IPS-NIHi7 (cell line): Measurements from ENCODE around the gene SLC6A17.

Source experiments
- DNase-seq: peaks from one replicate; pipeline ENCODE4 v3.0.0; 2012; ENCODE audit warnings: mixed read lengths; ENCODE audit errors: extremely low spot score

The SLC6A17 gene

DNA sequence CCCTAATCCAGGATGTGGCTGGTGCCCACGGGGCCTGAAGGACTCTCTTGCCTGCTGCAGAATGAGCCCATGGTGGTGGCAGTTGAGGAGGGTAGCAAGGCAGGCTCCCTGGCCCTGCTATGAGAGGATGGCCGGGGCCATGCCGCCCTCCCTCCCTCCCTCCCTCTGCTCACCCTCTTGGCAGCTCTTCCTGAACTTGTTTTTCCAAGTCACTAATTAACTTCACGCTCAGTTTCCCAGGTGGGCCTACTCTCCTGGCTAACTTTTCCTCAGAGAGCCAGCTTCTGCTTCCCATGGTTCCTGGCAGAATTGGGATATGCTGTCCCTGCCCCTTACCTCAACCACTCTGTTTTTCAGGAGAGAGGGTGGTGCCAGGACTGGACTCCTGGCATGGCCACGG is 70.0 kb downstream of the SLC6A17 start:
- no peak for DNase-seq

DNA sequence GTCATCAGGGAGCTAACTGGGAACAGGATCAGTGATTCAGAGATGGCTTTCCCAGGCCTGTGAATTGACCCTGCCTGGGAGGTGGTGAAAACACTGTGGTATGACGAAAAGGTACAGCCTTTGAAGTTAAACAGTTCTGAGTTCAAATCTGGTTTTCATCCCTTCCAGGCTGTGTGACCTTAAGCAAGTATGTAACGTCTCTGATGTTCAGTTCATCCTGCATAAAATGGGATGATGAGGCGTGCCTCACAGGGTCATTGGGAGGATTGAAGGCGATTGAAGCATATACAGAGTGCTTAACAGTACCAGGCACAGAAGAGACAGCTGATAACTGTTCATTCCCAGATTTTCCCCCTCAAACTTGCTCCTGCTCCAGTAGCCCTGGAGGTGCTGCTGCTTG is 70.8 kb downstream of the SLC6A17 start:
- DNase-seq = no peak

DNA sequence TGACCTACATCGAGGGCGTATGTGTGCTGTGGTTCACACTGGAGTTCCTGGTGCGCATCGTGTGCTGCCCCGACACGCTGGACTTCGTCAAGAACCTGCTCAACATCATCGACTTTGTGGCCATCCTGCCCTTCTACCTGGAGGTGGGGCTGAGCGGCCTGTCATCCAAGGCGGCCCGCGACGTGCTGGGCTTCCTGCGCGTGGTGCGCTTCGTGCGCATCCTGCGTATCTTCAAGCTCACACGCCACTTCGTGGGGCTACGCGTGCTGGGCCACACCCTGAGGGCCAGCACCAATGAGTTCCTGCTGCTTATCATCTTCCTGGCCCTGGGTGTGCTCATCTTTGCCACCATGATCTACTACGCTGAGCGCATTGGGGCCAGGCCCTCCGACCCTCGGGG is 72.8 kb downstream of the SLC6A17 start:
- no peak for DNase-seq

DNA sequence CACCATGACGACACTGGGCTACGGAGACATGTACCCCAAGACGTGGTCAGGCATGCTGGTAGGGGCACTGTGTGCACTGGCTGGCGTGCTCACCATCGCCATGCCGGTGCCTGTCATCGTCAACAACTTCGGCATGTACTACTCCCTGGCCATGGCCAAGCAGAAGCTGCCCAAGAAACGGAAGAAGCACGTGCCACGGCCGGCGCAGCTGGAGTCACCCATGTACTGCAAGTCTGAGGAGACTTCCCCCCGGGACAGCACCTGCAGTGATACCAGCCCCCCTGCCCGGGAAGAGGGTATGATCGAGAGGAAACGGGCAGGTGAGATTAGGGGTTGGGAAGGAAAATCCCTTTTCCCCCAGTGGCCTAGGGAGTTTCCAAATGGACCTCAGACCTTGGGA is 73.3 kb downstream of the SLC6A17 start:
- no peak for DNase-seq

DNA sequence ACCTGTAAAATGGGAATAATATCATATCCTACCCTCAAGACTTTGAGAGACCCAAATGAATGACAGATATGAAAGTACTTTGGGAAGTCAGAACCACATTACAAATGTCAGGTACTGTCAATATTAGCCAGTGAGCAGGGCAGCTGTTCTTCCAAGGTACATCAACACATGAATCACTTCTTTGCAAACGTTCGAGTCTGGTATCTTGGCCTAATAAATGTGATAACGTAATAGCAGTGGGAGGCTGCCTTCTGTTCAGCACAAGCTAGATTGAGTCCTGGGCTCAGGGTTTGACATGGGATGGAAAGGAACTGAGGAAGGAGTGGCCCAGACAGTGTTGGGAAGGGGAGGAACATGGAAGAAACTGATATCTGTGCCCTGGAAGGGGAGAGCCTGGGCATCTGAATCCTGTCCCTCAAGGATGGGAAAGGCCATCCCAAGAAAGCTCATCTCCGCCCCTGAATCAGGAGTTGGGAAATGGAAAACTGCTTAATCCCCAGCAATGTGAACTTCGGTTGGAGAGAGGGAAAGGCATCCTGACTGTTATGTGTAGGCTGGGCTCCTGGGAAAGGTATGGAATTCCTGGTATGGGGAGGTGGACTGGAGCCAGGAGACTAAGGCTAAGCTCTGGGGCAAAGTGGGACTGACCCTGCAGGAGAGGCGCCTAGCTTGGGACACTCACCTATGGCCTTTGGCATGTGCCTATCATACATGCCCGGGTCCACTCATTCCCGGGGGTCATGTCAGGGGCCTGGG is 74.1 kb downstream of the SLC6A17 start:
- no peak for DNase-seq

DNA sequence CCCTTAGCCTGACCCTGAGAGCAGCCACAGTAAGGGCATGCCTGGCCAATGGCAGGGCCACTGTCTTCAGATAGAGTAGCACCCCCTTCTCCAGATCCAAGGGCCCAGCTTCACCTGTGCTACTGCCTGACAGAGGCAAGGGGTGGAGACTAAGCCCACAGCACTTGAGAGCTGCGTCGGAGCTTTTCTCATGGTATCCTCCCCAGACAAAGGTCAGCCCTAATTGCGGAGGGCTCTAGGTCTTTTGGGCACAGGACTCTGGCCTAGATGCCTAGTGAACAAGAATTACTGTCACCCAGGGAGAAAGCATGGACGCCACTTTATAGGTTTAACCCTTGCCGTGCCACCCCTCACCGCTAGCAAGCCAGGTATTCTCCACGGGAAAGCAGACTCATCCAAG is 74.9 kb downstream of the SLC6A17 start:
- no peak for DNase-seq

DNA sequence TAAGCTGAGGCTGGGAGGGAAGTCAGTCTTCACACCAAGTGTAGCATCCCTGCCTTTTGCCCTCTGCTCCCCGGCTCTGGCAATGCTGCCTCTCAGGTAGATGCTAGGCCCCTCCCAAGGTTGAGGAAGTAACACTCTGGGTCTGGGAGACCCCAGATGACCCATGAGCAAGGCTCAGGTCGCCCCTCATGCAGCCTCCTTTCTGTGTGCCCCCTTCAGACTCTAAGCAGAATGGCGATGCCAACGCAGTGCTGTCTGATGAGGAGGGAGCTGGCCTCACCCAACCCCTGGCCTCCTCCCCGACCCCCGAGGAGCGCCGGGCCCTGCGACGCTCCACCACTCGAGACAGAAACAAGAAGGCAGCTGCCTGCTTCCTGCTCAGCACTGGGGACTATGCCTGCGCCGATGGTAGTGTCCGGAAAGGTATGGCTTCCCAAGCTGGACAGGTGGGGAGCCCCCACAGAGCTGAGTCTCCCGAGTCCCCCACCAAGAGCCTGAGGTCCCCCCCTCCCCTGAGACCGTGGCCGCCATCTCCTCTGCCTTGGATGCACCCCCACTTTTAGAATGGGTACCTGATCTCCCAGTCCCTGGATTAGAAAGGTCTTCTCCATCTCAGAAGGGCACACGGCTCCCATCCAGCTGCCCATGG is 75.6 kb downstream of the SLC6A17 start:
- DNase-seq = no peak

DNA sequence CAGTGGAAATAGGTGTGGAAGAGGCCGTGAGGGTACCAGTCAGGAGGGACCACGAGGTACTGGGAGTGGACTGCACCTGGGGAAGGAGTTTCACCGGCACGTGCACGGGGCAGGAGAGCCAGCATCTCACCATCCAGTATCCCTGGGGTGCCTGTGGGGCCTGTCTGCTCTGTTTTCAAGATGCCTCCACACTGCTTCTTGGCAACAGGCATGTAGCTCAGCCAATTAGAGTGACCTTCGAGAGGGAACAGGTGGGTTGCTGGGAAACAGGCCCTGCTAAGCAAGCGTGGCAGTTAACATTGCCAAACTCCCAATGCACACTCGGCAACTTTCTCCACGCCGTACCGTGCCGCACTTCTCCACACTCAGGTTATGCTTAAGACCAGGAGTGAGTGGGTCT is 77.5 kb downstream of the SLC6A17 start:
- no peak for DNase-seq

DNA sequence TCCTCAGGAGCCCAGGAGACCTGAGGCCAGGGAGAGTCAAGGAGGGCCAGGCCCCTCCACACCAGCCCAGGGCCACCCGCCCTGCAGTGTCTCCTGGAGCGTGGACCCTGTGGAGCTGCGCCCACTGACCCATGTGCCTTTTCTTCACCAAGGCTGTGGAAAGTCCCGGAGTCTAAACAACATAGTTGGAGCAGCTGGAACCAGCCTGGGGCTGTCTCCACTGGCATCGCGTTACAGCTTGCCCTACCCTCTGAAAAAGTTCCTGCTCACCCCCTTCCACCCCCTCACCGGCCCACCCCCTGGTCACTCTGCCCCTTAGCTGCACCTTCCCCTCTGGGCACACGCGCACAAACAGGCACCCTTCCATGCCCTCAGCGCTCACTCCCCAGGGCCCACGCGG is 78.1 kb downstream of the SLC6A17 start:
- no peak for DNase-seq

DNA sequence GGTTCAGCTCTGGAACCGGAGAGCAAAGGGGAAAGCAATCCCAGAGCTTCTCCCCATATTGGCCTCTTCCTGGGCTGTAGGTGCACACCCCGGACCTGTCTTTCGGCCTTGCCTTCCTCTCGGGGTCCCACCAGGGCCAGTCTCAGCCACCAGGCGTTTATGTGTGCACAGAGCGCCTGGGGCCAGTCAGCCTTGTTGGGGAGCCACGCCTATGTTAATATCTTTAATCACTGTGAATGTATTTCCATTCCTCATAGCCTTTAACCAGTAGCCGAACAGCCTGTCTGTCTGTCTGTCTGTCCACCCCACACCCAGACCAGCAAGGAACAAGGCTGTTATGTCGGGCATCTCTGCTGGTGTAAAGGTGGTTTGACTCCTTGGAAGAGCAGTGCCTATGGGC is 78.6 kb downstream of the SLC6A17 start:
- DNase-seq = no peak

DNA sequence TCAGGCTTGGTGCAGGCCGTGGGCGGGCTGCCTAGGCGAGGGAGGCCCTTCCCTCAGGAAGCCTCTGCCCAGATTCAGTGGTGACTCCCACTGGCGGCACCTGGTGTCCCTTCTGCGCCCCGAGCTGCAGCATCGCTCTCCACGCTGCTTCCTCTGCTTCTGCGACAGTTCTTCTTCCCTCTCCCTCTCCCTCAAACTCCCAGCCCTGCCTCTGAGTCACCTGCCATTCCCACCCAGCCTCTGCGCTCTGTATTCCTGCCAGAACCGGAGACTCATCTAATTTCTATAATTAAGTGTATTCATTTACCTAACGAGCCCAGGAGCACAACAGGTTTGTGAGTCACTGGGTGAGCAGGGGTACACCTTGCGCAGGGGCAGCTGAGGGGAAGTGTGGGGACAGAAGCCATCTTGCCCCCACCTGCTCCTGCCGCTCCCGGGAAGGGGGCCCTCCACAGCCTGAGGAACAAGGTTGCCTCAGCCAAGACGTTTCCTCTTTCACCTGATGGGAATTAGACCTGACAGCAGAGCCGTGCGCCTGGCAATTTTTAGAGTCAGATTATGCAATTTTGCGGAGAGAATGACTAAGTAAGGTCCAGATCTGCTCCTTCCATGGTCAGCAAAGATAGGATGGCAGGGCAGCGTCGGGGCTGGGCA is 79.2 kb downstream of the SLC6A17 start:
- DNase-seq = no peak

DNA sequence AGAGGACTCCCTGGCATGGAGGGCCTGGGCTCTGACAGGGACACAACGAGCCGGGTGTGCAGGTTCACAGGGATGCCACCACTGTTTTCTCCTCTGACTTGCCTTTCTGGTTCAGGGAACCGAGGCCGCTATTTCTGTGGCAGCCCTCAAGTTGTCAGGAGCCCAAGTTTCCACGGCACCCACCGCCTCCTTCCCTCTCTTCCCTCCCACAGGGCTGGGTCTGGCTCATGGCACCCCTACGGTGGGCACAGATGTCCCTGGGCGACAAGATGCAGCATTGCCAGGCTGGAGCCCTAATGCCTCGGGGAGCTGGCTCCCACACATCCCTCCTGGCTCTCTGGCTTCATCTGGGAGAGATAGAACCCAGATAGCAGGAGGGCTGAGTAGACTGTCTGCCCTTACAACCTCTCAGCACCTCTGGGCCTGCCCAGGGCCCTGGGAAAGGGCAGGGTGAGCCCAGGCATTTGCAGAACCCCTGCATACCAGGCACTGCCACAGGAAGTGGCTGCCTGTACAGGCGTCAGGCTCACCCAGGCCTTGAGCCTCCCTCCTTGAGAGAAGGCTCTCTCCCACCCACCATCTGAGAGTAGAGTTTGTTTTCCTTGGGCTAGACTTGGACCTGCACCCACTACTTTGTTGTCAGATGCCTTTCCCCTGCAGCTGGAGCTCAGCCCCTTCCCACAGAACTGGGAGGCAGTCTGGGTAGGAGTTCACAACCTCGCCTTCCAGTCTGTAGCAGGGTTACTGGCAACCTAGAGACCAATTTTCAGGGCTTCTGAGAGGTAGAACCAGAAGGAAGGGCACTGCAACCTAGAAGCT is 80.3 kb downstream of the SLC6A17 start:
- no peak for DNase-seq

DNA sequence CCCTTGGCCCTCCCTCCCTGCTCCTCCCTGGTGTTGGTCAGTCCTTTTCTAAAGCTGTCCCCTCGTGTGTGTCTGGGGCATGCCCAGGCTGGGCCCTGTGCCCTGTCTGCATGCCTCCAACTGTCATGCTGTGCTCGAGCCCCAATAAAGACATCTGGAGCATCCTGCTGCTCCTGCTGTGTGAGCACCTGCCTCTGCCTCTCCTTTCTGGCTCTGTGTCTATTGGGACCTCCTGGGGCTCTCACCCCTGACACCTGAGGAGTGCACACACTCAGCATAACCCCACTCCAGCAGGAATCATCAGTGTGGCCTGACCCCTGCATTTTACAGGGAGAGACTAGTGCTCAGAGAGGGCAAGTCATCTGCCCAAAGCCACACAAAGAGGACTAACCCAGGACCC is 83.6 kb downstream of the SLC6A17 start:
- DNase-seq = no peak

DNA sequence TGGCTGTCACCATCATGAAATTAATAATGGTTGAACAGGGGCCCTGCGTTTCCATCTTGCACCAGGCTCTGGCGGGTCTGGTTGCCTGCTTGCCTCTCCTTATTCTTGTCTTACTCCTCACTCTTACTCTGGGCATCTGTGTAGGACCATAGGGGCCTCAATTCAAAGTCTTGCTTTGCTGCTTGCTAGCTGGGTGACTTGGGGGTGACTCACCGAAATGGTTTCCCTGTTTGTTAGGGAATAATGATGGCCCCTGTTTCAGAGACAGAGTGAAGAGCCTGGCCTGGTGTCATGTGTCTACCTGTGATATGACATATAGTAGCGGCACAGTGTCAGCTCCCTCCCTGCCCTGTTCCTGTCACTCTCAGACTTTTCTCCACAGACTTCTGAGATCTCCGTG is 84.4 kb downstream of the SLC6A17 start:
- DNase-seq = no peak

DNA sequence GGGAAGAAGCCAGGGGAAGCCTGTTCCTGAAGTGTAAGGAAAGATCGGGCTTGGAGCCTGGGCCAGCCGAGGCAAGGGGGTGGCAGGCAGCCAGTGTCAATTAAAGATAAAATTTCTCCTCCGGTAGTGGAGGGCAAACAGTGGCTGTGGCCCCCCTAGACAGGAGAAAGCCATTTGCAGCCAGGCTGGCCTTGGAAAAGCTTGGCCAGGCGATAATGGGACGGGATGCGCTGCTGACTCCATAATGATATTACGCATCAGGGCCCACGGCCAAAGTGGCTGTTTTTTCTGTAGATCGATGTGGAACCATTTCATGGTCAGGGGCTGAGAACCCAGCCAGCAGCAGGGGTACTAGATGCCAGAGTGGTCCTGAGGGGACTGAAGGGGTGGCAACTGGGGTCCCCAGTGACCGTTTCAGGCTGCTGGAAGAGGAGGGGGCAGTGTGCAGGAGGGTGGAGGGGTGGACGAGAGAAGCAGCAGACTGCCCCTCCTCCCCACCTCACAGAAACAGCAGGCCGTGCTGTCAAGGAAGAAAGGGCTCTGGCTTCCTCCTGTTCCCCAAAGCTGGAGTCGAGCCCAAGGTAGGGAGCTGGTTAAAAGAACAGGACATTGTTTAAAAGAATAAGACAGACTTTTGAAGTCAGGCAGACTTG is 85.0 kb downstream of the SLC6A17 start:
- DNase-seq = no peak

DNA sequence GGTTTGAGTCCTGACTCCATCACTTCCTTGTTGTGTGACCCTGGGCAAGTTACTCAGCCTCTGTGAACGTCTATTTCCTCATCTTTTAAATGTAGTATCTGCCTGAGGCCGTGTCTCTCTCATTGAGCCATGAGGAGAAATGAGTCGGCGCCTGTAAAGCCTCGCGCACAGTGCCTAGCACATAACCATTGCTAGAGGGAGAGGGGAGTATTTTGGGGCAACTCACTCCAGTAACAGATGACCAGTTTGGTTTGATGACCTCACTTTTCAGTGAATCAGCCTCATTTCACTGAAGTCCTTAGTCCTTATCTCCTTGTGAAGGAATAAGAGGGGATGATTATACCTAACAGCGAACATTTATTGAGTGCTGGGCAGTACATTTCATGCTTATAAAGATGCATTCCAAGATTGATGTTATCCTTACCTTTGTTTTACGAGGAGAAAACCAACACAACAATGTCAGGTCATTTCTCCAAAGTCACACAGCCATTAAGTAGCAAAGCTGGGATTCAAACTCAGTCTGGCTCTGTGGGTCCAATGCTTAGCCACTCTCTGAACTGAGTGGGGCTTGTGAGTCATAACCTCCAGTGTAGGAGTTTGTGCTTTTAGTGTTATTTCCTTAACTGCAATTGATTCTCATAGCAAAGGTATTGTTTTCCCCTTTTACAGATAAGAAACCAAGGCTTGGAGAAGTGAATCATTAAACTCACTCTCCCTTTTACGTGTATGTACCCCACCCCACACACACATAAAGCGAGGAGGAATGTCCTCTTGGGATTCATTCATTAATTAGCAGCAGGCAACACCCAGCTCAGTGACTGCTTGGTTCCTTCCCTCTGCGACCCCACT is 85.8 kb downstream of the SLC6A17 start:
- no peak for DNase-seq

DNA sequence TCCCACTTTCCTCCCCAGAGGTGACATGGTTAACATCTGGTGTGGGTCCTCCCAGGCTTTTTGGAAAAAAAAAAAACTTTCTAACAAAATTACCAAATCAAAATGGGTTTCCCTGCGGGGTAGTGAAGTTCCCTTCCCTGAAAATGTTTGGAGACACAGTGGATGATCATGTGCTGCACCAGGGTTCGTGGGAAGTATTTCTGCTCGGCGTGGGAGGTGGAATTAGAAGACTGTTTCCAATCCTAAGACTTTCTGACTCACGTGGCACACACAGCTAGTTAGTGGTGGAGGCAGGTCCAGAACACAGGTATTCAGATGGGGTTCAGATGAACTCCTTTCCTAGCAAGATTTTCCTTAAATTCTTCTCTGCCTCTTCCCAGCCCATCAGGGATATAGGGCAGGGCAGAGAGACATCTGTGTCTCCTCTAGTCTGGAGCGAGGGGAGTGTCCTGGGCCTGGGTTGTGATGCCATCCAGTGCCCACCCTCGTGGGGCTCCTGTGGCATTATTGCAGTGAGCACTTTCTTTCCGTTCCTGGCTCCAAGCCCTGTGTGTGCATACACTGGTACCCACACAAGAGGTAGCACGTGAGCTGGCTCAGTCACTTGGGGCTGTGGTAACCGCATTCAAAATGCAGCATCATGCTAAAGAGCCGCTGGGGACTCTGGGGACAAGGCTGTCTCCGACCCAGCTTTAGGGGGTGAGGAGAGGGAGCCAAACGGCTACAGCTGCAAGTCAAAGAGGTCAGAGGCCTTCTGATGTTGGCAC is 87.3 kb downstream of the SLC6A17 start:
- no peak for DNase-seq

DNA sequence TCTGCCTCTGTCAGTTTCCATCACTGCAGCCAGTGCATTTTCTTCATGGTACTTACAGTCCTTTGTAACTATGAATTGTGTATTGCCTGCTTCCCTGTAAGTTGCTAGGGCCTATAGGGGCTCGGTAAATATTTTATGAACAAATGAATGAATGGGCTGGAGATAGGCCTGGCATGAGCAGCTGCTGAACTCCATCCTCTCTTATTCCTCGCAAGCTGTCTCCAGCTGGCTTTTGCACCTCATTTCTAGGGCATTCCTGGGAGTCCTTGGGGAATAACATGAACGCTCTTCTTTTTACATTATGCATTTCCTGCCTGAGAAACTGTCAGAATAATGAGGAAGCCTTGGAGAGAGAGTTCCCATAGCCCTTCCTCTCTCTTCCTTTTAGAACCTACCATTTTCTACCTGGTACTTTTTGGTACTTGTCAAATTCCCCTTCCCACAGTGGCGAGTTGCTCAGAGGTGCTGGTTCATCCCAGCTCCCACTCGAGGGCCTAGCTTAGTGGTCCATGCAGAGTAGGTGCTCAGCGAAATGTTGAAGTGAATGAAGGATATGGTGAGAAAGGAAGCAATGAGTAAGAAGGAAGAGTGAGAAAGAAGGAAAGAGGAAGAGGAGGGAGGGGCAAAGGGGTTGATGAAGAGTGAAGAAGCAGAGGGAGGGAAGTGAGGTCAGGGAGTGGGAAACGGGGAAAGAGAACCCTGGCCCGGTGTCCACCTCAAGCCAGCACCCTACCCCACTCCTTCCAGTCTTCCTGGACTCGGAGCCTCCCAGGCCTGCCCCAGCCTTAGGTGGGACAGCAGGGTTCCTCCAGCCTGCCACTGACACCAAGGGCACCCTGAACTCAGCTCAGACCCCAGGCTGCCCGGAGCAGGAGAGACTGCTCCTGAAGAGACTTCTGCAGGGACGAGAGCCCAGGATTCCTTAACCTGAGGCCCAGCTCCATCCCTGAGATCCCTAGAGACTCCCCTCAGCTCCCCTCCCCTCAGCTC is 89.4 kb downstream of the SLC6A17 start:
- no peak for DNase-seq
